SK-N-SH treated with all-trans-retinoic acid at 6 μM for 48 hours (cell line): ENCODE data around the gene NQO2.

Experiments
- ARNTL ChIP-seq: fragments of 450-650 bp; formaldehyde crosslinking; IDR thresholded peaks from 2 replicates; pipeline ENCODE4 v1.5.0; 2020; ENCODE audit warnings: low read depth, mild to moderate bottlenecking, moderate library complexity, borderline replicate concordance
- CSDC2 ChIP-seq: fragments of 250-450 bp; sonication (Bioruptor Pico); IDR thresholded peaks from 2 replicates; pipeline ENCODE4 v1.5.0; 2020; ENCODE audit warnings: mild to moderate bottlenecking, moderate library complexity
- PATZ1 ChIP-seq: fragments of 250-450 bp; sonication (Bioruptor Pico); IDR thresholded peaks from 2 replicates; pipeline ENCODE4 v1.8.0; 2020; ENCODE audit warnings: mild to moderate bottlenecking, moderate library complexity, borderline replicate concordance
- RARB ChIP-seq: fragments of 250-450 bp; sonication (Bioruptor Pico); IDR thresholded peaks from 2 replicates; pipeline ENCODE4 v1.8.0; 2021; ENCODE audit warnings: mild to moderate bottlenecking, moderate library complexity
- ZFP30 ChIP-seq: fragments of 450-650 bp; formaldehyde crosslinking; IDR thresholded peaks from 2 replicates; pipeline ENCODE4 v1.5.0; 2022; ENCODE audit warnings: mild to moderate bottlenecking, moderate library complexity
- ZNF565 ChIP-seq: fragments of 450-650 bp; formaldehyde crosslinking; conservative IDR thresholded peaks from 2 replicates; pipeline ENCODE4 v1.5.0; 2020; ENCODE audit warnings: low read depth, mild to moderate bottlenecking, moderate library complexity
- ZNF70 ChIP-seq: fragments of 450-650 bp; formaldehyde crosslinking; IDR thresholded peaks from 2 replicates; pipeline ENCODE4 v1.5.0; 2020; ENCODE audit warnings: mild to moderate bottlenecking, moderate library complexity

GRCh38 chr6:3031857-3032640, 32.4 kb downstream of the NQO2 start:
- TF ChIP-seq ZNF70 (CRISPR knock-in tag): no peak
- no peak for TF ChIP-seq PATZ1 (CRISPR knock-in tag)
- no peak for TF ChIP-seq ZNF565 (CRISPR knock-in tag)
- TF ChIP-seq RARB: no peak
- no peak for TF ChIP-seq ZFP30
- TF ChIP-seq ARNTL (CRISPR knock-in tag): no peak
- no peak for TF ChIP-seq CSDC2
